H1 (cell line): ENCODE results near the gene KDR. TPM values are rescaled to one million over a fixed set of nuclear protein-coding genes. Genes with fewer than 3 reads are reported as not detected.

Experiments
- CTCF ChIA-PET: fragments of 300-600 bp; sonication (Branson Sonifier 250); formaldehyde crosslinking; loops from one replicate; lab custom pipeline; 2021; ENCODE audit not compliant: partially characterized antibody; lab: Charles Lee
- POLR2A ChIA-PET: fragments of 300-600 bp; sonication (Branson Sonifier 250); formaldehyde crosslinking; loops from one replicate; lab custom pipeline; 2021; ENCODE audit warnings: inconsistent platforms; ENCODE audit not compliant: partially characterized antibody; lab: Charles Lee
- DNase-seq, 2 experiments: peaks; one replicate each; pipeline versions ENCODE4 v3.0.0 to v3.0.0-alpha.2; 2010 to 2022; ENCODE audit warnings: low spot score in 2 of 2, low read depth in 1 of 2, mixed read lengths in 1 of 2
- FAIRE-seq: peaks from 2 replicates; lab custom pipeline; 2011; peaks lifted over from hg19 to GRCh38; lab: Jason Lieb, UNC
- H2AFZ ChIP-seq: 2 replicates; pipeline ENCODE4 v1.8.1; 2012; ENCODE audit warnings: low read length, inconsistent platforms
- H2AK5ac ChIP-seq: 2 replicates; pipeline ENCODE4 v1.6.1; 2013; ENCODE audit warnings: low read depth, low read length
- H2BK120ac ChIP-seq: replicated peaks from 2 replicates; pipeline ENCODE3; 2013; ENCODE audit warnings: low read depth, low read length, inconsistent platforms
- H2BK12ac ChIP-seq: 2 replicates; pipeline ENCODE4 v1.6.1; 2013; ENCODE audit warnings: low read depth, low read length
- H2BK15ac ChIP-seq: 2 replicates; pipeline ENCODE4 v1.6.1; 2013; ENCODE audit warnings: low read length
- H2BK20ac ChIP-seq: 2 replicates; pipeline ENCODE4 v1.6.1; 2013; ENCODE audit warnings: low read length
- H2BK5ac ChIP-seq: 2 replicates; pipeline ENCODE4 v1.6.1; 2013; ENCODE audit warnings: low read depth, low read length
- H3K14ac ChIP-seq: 2 replicates; pipeline ENCODE4 v1.6.1; 2013; ENCODE audit warnings: inconsistent platforms; ENCODE audit not compliant: insufficient read length
- H3K18ac ChIP-seq: 2 replicates; pipeline ENCODE4 v1.6.1; 2013; ENCODE audit warnings: low read length; ENCODE audit errors: extremely low read depth
- H3K23ac ChIP-seq: 2 replicates; pipeline ENCODE4 v1.6.1; 2013; ENCODE audit warnings: inconsistent platforms; ENCODE audit not compliant: insufficient read length
- H3K23me2 ChIP-seq: 2 replicates; pipeline ENCODE4 v1.6.1; 2013; ENCODE audit warnings: low read depth, low read length
- H3K27ac ChIP-seq: 2 replicates; pipeline ENCODE4 v1.6.1; 2011; ENCODE audit warnings: low read depth, low read length, inconsistent platforms
- H3K27me3 ChIP-seq, 4 experiments: replicated peaks in 1 of 4; 1 replicate in 1 of 4; 2 replicates in 3 of 4; pipeline versions ENCODE4 v1.6.1 to v1.8.1; 2011 to 2013; ENCODE audit warnings: low read length in 3 of 4, mild to moderate bottlenecking in 3 of 4, inconsistent platforms in 2 of 4, mixed read lengths in 2 of 4, moderate library complexity in 1 of 4; ENCODE audit not compliant: control insufficient read depth in 3 of 4, insufficient read depth in 3 of 4; ENCODE audit errors: extremely low read depth in 1 of 4
- H3K36me3 ChIP-seq, 4 experiments: 2 replicates each; pipeline versions ENCODE4 v1.6.1 to v1.8.1; 2011 to 2013; ENCODE audit warnings: mild to moderate bottlenecking in 4 of 4, low read length in 3 of 4, moderate library complexity in 2 of 4, control low read depth in 1 of 4, inconsistent platforms in 1 of 4; ENCODE audit not compliant: insufficient read depth in 4 of 4, control insufficient read depth in 2 of 4
- H3K4ac ChIP-seq: replicated peaks from 2 replicates; pipeline ENCODE3; 2013; ENCODE audit warnings: low read length, low read depth, mixed read lengths, inconsistent platforms; ENCODE audit not compliant: insufficient read length
- H3K4me1 ChIP-seq, 4 experiments: replicated peaks in 1 of 4; 1 replicate in 1 of 4; 2 replicates in 3 of 4; pipeline versions ENCODE4 v1.6.1 to v1.8.1; 2011 to 2013; ENCODE audit warnings: low read length in 3 of 4, inconsistent platforms in 2 of 4, mixed read lengths in 1 of 4; ENCODE audit not compliant: insufficient read depth in 4 of 4, control insufficient read depth in 3 of 4
- H3K4me2 ChIP-seq, 2 experiments: 2 replicates each; pipeline versions ENCODE4 v1.6.1 to v1.8.1; 2011 to 2013; ENCODE audit warnings: low read depth in 2 of 2, low read length in 2 of 2, control low read depth in 1 of 2, inconsistent platforms in 1 of 2, mild to moderate bottlenecking in 1 of 2; ENCODE audit not compliant: insufficient read depth in 1 of 2
- H3K4me3 ChIP-seq, 4 experiments: fragments of 200-600, 300-600 bp in 1 of 4; sonication (generic), shearing (Covaris generic), sonication (Bioruptor Twin) in 1 of 4; 2 replicates each; pipeline versions ENCODE4 v1.5.1 to v1.8.1; 2011 to 2016; ENCODE audit warnings: low read length in 4 of 4, low read depth in 3 of 4, control low read depth in 2 of 4, inconsistent platforms in 2 of 4, mild to moderate bottlenecking in 2 of 4, mixed read lengths in 1 of 4, moderate library complexity in 1 of 4; ENCODE audit not compliant: insufficient read depth in 2 of 4; ENCODE audit errors: extremely low read depth in 1 of 4
- H3K56ac ChIP-seq: replicated peaks from 2 replicates; pipeline ENCODE3; 2013; ENCODE audit warnings: low read depth, mild to moderate bottlenecking, mixed read lengths, low read length, inconsistent platforms; ENCODE audit not compliant: insufficient read length
- H3K79me1 ChIP-seq: 2 replicates; pipeline ENCODE4 v1.6.1; 2013; ENCODE audit warnings: low read depth, low read length, control low read depth
- H3K79me2 ChIP-seq, 2 experiments: 2 replicates each; pipeline versions ENCODE4 v1.6.1 to v1.8.1; 2012 to 2013; ENCODE audit warnings: low read length in 2 of 2, mild to moderate bottlenecking in 2 of 2, inconsistent platforms in 1 of 2; ENCODE audit not compliant: insufficient read depth in 2 of 2, control insufficient read depth in 1 of 2
- H3K9ac ChIP-seq, 4 experiments: replicated peaks in 1 of 4; 1 replicate in 1 of 4; 2 replicates in 3 of 4; pipeline versions ENCODE4 v1.6.1 to v1.8.1; 2011 to 2013; ENCODE audit warnings: low read depth in 3 of 4, low read length in 3 of 4, control low read depth in 2 of 4, mild to moderate bottlenecking in 2 of 4, moderate library complexity in 2 of 4, inconsistent platforms in 1 of 4; ENCODE audit errors: extremely low read depth in 1 of 4
- H3K9me3 ChIP-seq, 2 experiments: 2 replicates each; pipeline versions ENCODE4 v1.6.1 to v1.8.1; 2012 to 2013; ENCODE audit warnings: mild to moderate bottlenecking in 2 of 2, moderate library complexity in 2 of 2, control low read depth in 1 of 2, inconsistent platforms in 1 of 2, low read depth in 1 of 2, low read length in 1 of 2, mixed read lengths in 1 of 2; ENCODE audit not compliant: insufficient read depth in 2 of 2
- H4K20me1 ChIP-seq, 2 experiments: replicated peaks in 1 of 2; 2 replicates each; pipeline versions ENCODE3 to v1.8.1; 2011 to 2013; ENCODE audit warnings: inconsistent platforms in 2 of 2, low read length in 2 of 2, mild to moderate bottlenecking in 1 of 2; ENCODE audit not compliant: insufficient read depth in 2 of 2, control insufficient read depth in 1 of 2
- H4K5ac ChIP-seq: 2 replicates; pipeline ENCODE4 v1.6.1; 2013; ENCODE audit warnings: low read length, low read depth, mixed read lengths, inconsistent platforms; ENCODE audit not compliant: insufficient read length
- H4K8ac ChIP-seq: 2 replicates; pipeline ENCODE4 v1.8.0; 2013; ENCODE audit warnings: mild to moderate bottlenecking, moderate library complexity, low read length, inconsistent platforms; ENCODE audit not compliant: insufficient read depth; ENCODE audit errors: extremely low read depth
- H4K91ac ChIP-seq: replicated peaks from 2 replicates; pipeline ENCODE3; 2013; ENCODE audit warnings: low read length, mixed read lengths, inconsistent platforms; ENCODE audit not compliant: insufficient read length
- CBX8 ChIP-seq: fragments of 300-800, 300-1000 bp; sonication (generic); IDR thresholded peaks from 2 replicates; pipeline ENCODE4 v1.7.1; 2016; ENCODE audit warnings: low read depth, low read length, borderline replicate concordance
- CTBP2 ChIP-seq: IDR thresholded peaks from 2 replicates; pipeline ENCODE4 v1.7.0; 2011; ENCODE audit warnings: borderline replicate concordance, mild to moderate bottlenecking, moderate library complexity, mixed read lengths, low read length; ENCODE audit not compliant: insufficient read depth, insufficient read length
- GTF2F1 ChIP-seq: IDR thresholded peaks from 2 replicates; pipeline ENCODE4 v1.6.1; 2012; ENCODE audit warnings: low read depth, low read length, improper control_type of control experiment, borderline replicate concordance
- NANOG ChIP-seq: IDR thresholded peaks from 2 replicates; pipeline ENCODE4 v1.6.1; 2011; ENCODE audit warnings: low read length, low read depth, mild to moderate bottlenecking, inconsistent platforms; ENCODE audit not compliant: insufficient read depth, poor library complexity, severe bottlenecking
- RNF2 ChIP-seq: fragments of 200-900, 300-1000 bp; sonication (generic); IDR thresholded peaks from 2 replicates; pipeline ENCODE4 v1.7.1; 2016; ENCODE audit warnings: borderline replicate concordance, low read depth, mild to moderate bottlenecking, antibody characterized with exemption, low read length; ENCODE audit not compliant: poor library complexity, severe bottlenecking; ENCODE audit errors: missing control alignments
- SP2 ChIP-seq: IDR thresholded peaks from 2 replicates; pipeline ENCODE4 v1.6.1; 2012; ENCODE audit warnings: mild to moderate bottlenecking, low read length, inconsistent platforms
- USF2 ChIP-seq: IDR thresholded peaks from 2 replicates; pipeline ENCODE4 v1.6.1; 2011; ENCODE audit warnings: low read length, improper control_type of control experiment
- WGBS, 2 experiments: shearing (Covaris generic) in 1 of 2; methylation state at CpG; one replicate each; pipeline versions ENCODE4 v1.1.6 to v1.1.7; 2013 to 2015; ENCODE audit warnings: low lambda C conversion rate in 2 of 2, mixed read lengths in 2 of 2, inconsistent platforms in 1 of 2, low coverage in 1 of 2, missing lambda C conversion rate in 1 of 2; ENCODE audit not compliant: insufficient replicate concordance in 2 of 2, insufficient coverage in 1 of 2, insufficient read length in 1 of 2; ENCODE audit errors: extremely low coverage in 1 of 2, missing lambda C conversion rate in 1 of 2; 5-methylcytosine and 5-hydroxymethylcytosine counted together
- polyA plus RNA-seq, 7 experiments: library from polyadenylated mRNA; depleted of rRNA in 3 of 7; stranded (reverse) in 5 of 7; unstranded in 2 of 7; fragments of >200 nt in 5 of 7; fragments of 200-250 nt in 2 of 7; gene quantifications; 1 replicate in 5 of 7; 2 replicates in 1 of 7; 4 replicates in 1 of 7; pipeline versions ENCODE4 v1.2.1 to v1.2.3, GENCODE V29; 2011 to 2013; ENCODE audit warnings: missing spikeins in 2 of 7, mixed read lengths in 2 of 7
- total RNA-seq: library from RNA; stranded (reverse); fragmentation: NEBNext Ultra II Directional; extraction: Animal tissue kit (Norgen Biotek cat#: 25700); gene quantifications from 2 replicates; pipeline ENCODE4 v1.2.1, GENCODE V29; 2021
- TF ChIP-seq, protein P1 (sequence below), 3 experiments: IDR thresholded peaks; 1 replicate in 2 of 3; 2 replicates in 1 of 3; pipeline versions ENCODE4 v1.5.1 to v1.6.1; 2011; ENCODE audit warnings: low read length in 3 of 3, mild to moderate bottlenecking in 3 of 3, inconsistent platforms in 2 of 3, low read depth in 1 of 3, moderate library complexity in 1 of 3; ENCODE audit not compliant: insufficient read depth in 1 of 3; ENCODE audit errors: control extremely low read depth in 1 of 3

Gene KDR
- total and polyA plus RNA-seq, 2 of the 8 experiments (the other 6 are each of a cell fraction or from before 2014, with no cell fraction given), result 69.3 to 106 TPM

DNA sequence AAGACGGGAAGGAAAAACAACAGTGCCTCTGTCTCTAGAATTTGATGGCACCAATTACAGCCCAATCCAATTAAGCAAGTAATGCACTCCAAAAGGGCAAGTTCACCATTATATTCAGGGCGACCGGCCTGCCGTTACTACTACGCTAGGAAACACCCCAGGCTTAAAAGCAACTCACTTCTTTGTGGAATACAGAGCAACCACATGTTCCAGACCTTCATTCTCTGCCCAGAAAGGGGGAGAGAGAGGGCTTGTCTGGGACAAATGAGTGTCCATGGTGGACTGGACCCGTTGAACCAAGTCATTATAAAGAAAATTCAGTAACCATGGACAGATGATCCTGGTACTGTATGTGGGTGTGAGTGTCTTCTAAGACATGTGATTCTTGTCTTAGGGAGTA lies 1.6 kb downstream of the KDR start:
- WGBS, 2 experiments, result 33% methylated on average over 6 of the region's 6 CpGs; no CpG with 5 or more reads in 1 of the 2 experiments
- H3K4me1 ChIP-seq, result peaks cover 2 to 8% (median 4%) of the 10 kb centered on the region in 4 experiments; a peak in 4 of 7 replicates
- FAIRE-seq (no peak), DNase-seq (no peak)
- H4K20me1 ChIP-seq, result peaks cover 7 to 17% of the 10 kb centered on the region in 2 experiments
- H2BK5ac ChIP-seq, result no peak overlapping the region
- no peak overlapping the region for H2AK5ac ChIP-seq
- H3K79me1 ChIP-seq, result peaks cover 3% of the 10 kb centered on the region; the same call in 1 of the 2 replicates
- peaks cover 13% of the 10 kb centered on the region for H3K23me2 ChIP-seq
- ChIA-PET CTCF (interaction anchor here (1.1 to 4.2 kb wide), 3 partner anchors 43 to 115 kb away, joined by 3 to 23 read pairs (median 4); no protein-coding TSS in a partner anchor), POLR2A (interaction anchor here (0.7 to 2.1 kb wide), 6 partner anchors 9 to 308 kb away, joined by 3 to 4 read pairs (median 3); no protein-coding TSS in a partner anchor)
- no peak overlapping the region for H2BK20ac ChIP-seq
- no peak overlapping the region for H4K91ac ChIP-seq
- no peak overlapping the region for H4K5ac ChIP-seq
- no peak overlapping the region for H4K8ac ChIP-seq
- H3K9ac ChIP-seq, result peak overlapping the region in 1 of 4 experiments; percentile 14; a peak in 1 of 7 replicates
- peak overlapping the region; percentile 57 to 92 (median 84) for H3K4me3 ChIP-seq
- H2BK15ac ChIP-seq, result no peak overlapping the region
- H3K9me3 ChIP-seq, result no peaks in the 10 kb centered on the region
- H2BK120ac ChIP-seq, result no peak overlapping the region
- peaks cover 0 to 6% (median 0%) of the 10 kb centered on the region in 4 experiments; a peak in 3 of 7 replicates for H3K27me3 ChIP-seq
- no peak overlapping the region for H3K56ac ChIP-seq
- no peak overlapping the region for H2AFZ ChIP-seq
- H3K14ac ChIP-seq, result no peak overlapping the region
- no peak overlapping the region for H3K23ac ChIP-seq
- no peak overlapping the region for H2BK12ac ChIP-seq
- peaks cover 0 to 11% (median 4%) of the 10 kb centered on the region in 4 experiments; a peak in 3 of 8 replicates for H3K36me3 ChIP-seq
- H3K79me2 ChIP-seq, result peaks cover 13 to 64% of the 10 kb centered on the region in 2 experiments
- H3K18ac ChIP-seq, result no peak overlapping the region
- H3K27ac ChIP-seq, result no peak overlapping the region
- no peak overlapping the region for H3K4ac ChIP-seq
- peak overlapping the region; percentile 93 to 97 for H3K4me2 ChIP-seq
- TF ChIP-seq GTF2F1 (no peak), RNF2 (no peak), CBX8 (no peak), NANOG (no peak), USF2 (no peak), CTBP2 (no peak), SP2 (no peak)
- TF ChIP-seq, protein P1, sequence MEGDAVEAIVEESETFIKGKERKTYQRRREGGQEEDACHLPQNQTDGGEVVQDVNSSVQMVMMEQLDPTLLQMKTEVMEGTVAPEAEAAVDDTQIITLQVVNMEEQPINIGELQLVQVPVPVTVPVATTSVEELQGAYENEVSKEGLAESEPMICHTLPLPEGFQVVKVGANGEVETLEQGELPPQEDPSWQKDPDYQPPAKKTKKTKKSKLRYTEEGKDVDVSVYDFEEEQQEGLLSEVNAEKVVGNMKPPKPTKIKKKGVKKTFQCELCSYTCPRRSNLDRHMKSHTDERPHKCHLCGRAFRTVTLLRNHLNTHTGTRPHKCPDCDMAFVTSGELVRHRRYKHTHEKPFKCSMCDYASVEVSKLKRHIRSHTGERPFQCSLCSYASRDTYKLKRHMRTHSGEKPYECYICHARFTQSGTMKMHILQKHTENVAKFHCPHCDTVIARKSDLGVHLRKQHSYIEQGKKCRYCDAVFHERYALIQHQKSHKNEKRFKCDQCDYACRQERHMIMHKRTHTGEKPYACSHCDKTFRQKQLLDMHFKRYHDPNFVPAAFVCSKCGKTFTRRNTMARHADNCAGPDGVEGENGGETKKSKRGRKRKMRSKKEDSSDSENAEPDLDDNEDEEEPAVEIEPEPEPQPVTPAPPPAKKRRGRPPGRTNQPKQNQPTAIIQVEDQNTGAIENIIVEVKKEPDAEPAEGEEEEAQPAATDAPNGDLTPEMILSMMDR (IDR thresholded peaks at IDR 0.05; ENCODE audit: control extremely low read depth in 1 of 3, insufficient read depth in 1 of 3, low read depth in 1 of 3, low read length in 3 of 3), result no peak
